Measurements from ENCODE around the gene SOX14. TPM values are rescaled to one million over a fixed set of nuclear protein-coding genes. Genes with fewer than 3 reads are reported as not detected.
A peak's percentile ranks its signal among the peaks of the same experiment; 100 is the strongest.

The SOX14 gene
- total RNA-seq, 2 donors from 2014 or later = not detected

DNA sequence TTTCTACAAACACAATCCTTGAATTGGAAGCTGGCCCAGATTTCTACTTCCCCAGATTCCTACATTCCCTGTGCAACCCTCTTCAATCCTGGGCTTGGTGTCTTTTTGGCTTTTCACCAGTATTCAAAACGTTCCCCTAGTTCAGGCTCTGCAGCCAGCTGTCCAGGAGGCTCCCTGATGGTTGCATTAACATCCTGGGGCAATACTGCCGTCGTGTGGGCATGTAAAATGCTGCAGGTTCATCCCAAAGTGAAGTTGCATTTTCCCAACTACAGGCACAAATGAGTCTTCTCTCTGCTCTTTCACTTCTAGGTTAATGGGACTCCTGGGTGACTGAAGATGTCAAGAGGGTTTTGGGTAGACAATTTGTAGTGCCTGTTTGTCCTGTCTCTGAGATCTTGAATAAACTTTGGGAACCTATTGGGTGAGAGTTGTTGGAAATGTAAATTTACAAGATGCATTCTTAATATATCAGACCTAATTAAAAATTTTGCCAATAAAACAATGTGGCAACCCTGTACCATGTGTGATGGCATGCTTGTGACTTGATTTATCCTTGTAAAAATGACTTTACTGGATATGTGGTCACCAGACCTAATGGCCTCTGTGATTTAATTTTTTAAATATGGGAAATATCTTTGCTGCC is 28.6 kb downstream of the SOX14 start:
- Histone ChIP-seq H3K4me1 (no peaks in the 10 kb centered on the region), H3K9me3 (no peaks in the 10 kb centered on the region), H3K27ac (no peak overlapping the region), H3K27me3 (no peaks in the 10 kb centered on the region), H3K36me3 (no peaks in the 10 kb centered on the region), H3K4me3 (no peak overlapping the region), H3K9ac (ENCODE audit: low read depth in 2 of 2, low read length in 2 of 2) (no peak overlapping the region)
- intact Hi-C loops (cut with DNase I) = no loop called here
- TF ChIP-seq, protein P1, sequence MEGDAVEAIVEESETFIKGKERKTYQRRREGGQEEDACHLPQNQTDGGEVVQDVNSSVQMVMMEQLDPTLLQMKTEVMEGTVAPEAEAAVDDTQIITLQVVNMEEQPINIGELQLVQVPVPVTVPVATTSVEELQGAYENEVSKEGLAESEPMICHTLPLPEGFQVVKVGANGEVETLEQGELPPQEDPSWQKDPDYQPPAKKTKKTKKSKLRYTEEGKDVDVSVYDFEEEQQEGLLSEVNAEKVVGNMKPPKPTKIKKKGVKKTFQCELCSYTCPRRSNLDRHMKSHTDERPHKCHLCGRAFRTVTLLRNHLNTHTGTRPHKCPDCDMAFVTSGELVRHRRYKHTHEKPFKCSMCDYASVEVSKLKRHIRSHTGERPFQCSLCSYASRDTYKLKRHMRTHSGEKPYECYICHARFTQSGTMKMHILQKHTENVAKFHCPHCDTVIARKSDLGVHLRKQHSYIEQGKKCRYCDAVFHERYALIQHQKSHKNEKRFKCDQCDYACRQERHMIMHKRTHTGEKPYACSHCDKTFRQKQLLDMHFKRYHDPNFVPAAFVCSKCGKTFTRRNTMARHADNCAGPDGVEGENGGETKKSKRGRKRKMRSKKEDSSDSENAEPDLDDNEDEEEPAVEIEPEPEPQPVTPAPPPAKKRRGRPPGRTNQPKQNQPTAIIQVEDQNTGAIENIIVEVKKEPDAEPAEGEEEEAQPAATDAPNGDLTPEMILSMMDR (IDR thresholded peaks at IDR 0.05) = peak; percentile 29
- DNase-seq = no peak

DNA sequence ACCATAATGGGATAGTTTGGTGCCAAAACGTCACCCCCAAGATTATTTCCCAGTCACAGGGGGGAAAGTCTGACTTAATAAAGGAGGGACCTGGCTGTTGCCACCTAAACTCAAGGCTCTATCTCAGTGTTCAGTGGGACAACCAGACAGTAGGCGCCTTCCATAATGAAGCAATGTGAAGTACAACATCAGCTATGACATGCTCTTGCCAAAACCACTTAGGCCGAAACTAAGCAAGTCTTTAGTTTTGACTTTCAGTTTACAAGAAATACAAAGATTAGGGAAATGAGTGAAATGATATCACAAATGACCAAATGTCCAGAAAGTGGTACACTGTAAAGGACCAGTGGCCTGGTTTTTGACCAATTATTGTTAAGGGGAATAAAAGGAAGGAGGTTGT is 32.9 kb downstream of the SOX14 start:
- DNase-seq = no peak
- no peaks in the 10 kb centered on the region for H3K4me1 ChIP-seq
- H3K36me3 ChIP-seq = no peaks in the 10 kb centered on the region
- TF ChIP-seq, protein P1 (IDR thresholded peaks at IDR 0.05) = no peak
- no peaks in the 10 kb centered on the region for H3K27me3 ChIP-seq
- H3K27ac ChIP-seq = no peak overlapping the region
- no peaks in the 10 kb centered on the region for H3K9me3 ChIP-seq
- no peak overlapping the region for H3K4me3 ChIP-seq
- intact Hi-C loops (cut with DNase I) = no loop called here
- no peak overlapping the region for H3K9ac ChIP-seq (ENCODE audit: low read depth in 2 of 2, low read length in 2 of 2)

DNA sequence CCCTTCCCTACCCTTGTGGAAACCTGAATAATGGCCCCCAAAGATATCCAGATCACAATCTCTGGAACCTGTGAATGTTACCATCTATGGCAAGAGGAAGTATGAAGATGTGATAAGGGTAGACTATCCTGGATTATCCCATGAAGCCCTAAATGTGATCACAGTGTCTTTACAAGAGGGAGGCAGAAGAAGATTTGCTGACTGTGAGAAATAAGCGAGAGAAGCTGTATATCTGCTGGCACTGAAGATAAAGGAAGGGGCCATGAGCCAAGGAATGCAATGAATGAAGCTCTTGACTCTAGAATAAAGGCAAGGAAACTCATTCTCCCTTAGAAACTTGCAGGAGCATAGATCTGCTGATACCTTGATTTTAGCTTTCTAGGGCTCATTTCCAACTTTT is 39.1 kb downstream of the SOX14 start:
- no peak for DNase-seq
- TF ChIP-seq, protein P1 (IDR thresholded peaks at IDR 0.05) = no peak

DNA sequence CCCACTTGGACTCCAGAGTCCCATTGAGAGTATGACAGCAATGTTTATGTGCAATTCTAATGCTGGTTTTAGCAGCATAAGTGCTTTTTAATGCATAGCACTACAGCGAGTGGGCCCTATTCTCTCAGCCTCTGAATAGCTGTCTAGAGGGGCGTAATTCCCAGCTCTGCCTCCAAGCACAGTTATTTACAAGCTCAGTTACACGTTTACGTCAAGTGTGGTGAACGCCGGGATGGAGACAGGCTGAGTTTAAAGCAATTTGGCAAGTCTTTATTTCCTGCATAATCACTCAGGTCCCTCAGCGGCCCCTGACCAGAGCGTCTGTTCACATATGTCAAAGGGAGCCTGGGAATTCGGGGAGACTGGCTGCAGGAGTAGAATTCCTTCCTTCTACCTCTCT is 43.9 kb downstream of the SOX14 start:
- H3K36me3 ChIP-seq = no peaks in the 10 kb centered on the region
- H3K27ac ChIP-seq = no peak overlapping the region
- no peak overlapping the region for H3K9ac ChIP-seq (ENCODE audit: low read depth in 2 of 2, low read length in 2 of 2)
- no peaks in the 10 kb centered on the region for H3K4me1 ChIP-seq
- intact Hi-C loops (cut with DNase I) = loop anchor here (5.0 kb wide), 1 partner anchor 361 kb away; no protein-coding TSS in a partner anchor
- H3K27me3 ChIP-seq = no peaks in the 10 kb centered on the region
- DNase-seq = no peak
- no peak overlapping the region for H3K4me3 ChIP-seq
- TF ChIP-seq, protein P1 (IDR thresholded peaks at IDR 0.05) = no peak
- H3K9me3 ChIP-seq = no peaks in the 10 kb centered on the region

More for the DNA sequence above, 39.1 kb downstream of the SOX14 start:
- Histone ChIP-seq H3K4me1 (no peaks in the 10 kb centered on the region), H3K27me3 (no peaks in the 10 kb centered on the region), H3K36me3 (no peaks in the 10 kb centered on the region), H3K9me3 (no peaks in the 10 kb centered on the region), H3K27ac (no peak overlapping the region), H3K9ac (ENCODE audit: low read depth in 2 of 2, low read length in 2 of 2) (no peak overlapping the region), H3K4me3 (no peak overlapping the region)
- intact Hi-C loops (cut with DNase I) = no loop called here

DNA sequence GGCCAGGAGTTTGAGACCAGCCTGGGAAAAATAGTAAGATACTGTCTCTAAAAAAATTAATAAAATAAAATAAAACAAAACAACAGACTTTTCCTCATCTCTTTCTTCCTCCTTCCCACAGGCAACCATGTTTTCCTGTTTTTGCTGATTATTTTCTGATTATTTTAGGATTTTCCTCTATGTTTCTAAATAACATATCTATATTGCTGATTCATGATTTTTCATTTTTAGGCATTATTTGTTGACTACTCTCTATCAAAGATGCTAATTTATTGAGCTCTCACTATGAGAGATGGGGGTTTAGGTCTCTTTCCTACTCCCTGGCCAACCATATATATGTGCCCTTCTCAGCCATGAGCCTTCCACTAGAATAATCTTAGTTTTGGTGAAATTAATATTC is 45.4 kb downstream of the SOX14 start:
- Histone ChIP-seq H3K36me3 (no peaks in the 10 kb centered on the region), H3K27me3 (no peaks in the 10 kb centered on the region), H3K4me1 (no peaks in the 10 kb centered on the region), H3K27ac (no peak overlapping the region), H3K9me3 (no peaks in the 10 kb centered on the region), H3K4me3 (no peak overlapping the region), H3K9ac (ENCODE audit: low read depth in 2 of 2, low read length in 2 of 2) (no peak overlapping the region)
- TF ChIP-seq, protein P1 (IDR thresholded peaks at IDR 0.05) = no peak
- intact Hi-C loops (cut with DNase I) = loop anchor here (5.0 kb wide), 1 partner anchor 362 kb away; no protein-coding TSS in a partner anchor
- no peak for DNase-seq
